Measurements from ENCODE around the gene PPP1R14D. TPM values are rescaled to one million over a fixed set of nuclear protein-coding genes. Genes with fewer than 3 reads are reported as not detected.

The PPP1R14D gene
- total RNA-seq, 4 donors from 2014 or later = not detected

DNA sequence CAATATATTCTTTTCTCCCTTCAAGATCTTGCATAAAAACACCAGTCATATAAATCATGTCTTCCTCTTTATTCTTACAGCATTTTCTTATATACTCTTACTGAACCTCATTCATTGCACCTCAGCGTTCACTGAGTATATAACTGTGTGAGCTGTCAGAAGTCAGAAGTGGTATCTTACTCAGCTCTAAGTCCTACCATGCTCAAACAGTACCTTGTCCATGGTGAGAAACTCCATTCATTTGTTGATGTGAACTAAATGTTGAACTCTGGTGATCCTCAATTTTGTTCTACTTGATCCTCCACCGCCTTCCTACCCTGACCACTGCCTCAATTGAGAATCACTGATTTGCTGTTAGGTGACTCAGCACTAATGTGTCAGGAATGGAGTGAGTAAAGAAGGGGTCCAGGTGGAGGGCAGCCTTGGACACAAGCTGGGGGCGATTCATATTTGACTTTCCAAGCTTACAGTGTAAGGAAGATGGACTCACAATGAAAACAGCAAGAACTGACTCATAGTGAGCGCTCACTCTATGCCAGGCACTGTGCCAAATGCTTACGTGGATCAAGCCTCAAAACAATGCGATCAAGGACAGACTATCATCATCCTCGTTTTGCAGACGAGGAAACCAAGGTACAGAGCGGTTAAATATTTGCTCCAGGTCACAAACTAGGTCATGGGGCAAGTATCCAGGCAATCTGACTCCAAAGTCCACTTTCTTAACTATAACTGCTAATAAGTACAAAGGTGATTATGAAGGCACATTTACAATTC is 35.1 kb downstream of the PPP1R14D start:
- no peaks in the 10 kb centered on the region for H3K27me3 ChIP-seq
- no peak overlapping the region for H3K4me3 ChIP-seq (replicated peaks in 1 of 3)
- peak in 1 of 2 donors; percentile 16 for DNase-seq
- WGBS, 2 donors = 83 to 89% methylated on average over 9 of the region's 9 CpGs
- intact Hi-C loops (cut with DNase I) = no loop called here
- no peak overlapping the region for H3K27ac ChIP-seq
- no peaks in the 10 kb centered on the region for H3K36me3 ChIP-seq
- H3K9me3 ChIP-seq = no peaks in the 10 kb centered on the region
- peaks cover 4 to 14% of the 10 kb centered on the region in 2 donors for H3K4me1 ChIP-seq
- TF ChIP-seq, protein P1, sequence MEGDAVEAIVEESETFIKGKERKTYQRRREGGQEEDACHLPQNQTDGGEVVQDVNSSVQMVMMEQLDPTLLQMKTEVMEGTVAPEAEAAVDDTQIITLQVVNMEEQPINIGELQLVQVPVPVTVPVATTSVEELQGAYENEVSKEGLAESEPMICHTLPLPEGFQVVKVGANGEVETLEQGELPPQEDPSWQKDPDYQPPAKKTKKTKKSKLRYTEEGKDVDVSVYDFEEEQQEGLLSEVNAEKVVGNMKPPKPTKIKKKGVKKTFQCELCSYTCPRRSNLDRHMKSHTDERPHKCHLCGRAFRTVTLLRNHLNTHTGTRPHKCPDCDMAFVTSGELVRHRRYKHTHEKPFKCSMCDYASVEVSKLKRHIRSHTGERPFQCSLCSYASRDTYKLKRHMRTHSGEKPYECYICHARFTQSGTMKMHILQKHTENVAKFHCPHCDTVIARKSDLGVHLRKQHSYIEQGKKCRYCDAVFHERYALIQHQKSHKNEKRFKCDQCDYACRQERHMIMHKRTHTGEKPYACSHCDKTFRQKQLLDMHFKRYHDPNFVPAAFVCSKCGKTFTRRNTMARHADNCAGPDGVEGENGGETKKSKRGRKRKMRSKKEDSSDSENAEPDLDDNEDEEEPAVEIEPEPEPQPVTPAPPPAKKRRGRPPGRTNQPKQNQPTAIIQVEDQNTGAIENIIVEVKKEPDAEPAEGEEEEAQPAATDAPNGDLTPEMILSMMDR (IDR thresholded peaks at IDR 0.05) = no peak
- no peak for TF ChIP-seq POLR2A (IDR thresholded peaks at IDR 0.05)

DNA sequence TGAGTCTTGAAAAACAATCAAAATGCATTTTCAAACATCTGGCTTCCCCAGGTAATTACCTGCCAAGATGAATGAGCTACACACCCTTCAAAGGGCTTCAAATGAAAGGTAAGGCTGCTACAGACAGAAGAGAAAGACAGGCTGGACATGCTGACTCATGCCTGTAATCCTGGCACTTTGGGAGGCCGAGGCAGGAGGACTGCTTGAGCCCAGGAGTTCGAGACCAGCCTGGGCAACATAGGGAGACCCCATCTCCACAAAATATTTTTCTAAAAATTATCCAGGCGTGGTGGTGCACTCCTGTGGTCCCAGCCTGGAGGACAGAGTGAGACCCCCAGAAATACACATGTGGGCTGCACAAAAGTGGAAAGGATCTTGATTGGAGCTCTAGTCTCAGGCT is 36.1 kb downstream of the PPP1R14D start:
- no peaks in the 10 kb centered on the region for H3K36me3 ChIP-seq
- WGBS, 2 donors = 96 to 100% methylated on average over 3 of the region's 3 CpGs
- no peaks in the 10 kb centered on the region for H3K9me3 ChIP-seq
- TF ChIP-seq, protein P1 (IDR thresholded peaks at IDR 0.05) = no peak
- TF ChIP-seq POLR2A (IDR thresholded peaks at IDR 0.05) = no peak
- H3K4me3 ChIP-seq (replicated peaks in 1 of 3) = no peak overlapping the region
- H3K4me1 ChIP-seq = peaks cover 5 to 23% of the 10 kb centered on the region in 2 donors
- DNase-seq = no peak
- H3K27ac ChIP-seq = no peak overlapping the region
- H3K27me3 ChIP-seq = no peaks in the 10 kb centered on the region
- intact Hi-C loops (cut with DNase I) = no loop called here

DNA sequence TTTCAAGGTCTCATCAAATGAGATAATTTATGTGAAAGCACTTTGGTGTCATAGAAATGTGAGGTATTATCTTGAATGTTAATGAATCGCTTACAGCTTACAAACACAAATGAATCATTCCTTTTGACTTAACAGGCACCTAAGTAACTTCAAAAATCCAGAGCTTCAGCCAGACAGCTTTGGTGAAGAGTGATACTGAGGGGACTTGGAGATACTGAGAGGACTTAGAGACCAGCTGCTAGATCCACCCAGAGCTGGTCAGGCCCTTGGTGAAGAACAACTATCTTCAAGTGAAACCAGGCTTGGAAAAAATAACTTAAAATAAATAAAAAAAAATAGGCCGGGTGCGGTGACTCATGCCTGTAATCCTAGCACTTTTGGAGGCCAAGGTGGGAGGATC is 37.8 kb downstream of the PPP1R14D start:
- Histone ChIP-seq H3K4me1 (peaks cover 19 to 37% of the 10 kb centered on the region in 2 donors), H3K36me3 (no peaks in the 10 kb centered on the region), H3K9me3 (no peaks in the 10 kb centered on the region), H3K4me3 (replicated peaks in 1 of 3) (no peak overlapping the region), H3K27me3 (no peaks in the 10 kb centered on the region), H3K27ac (no peak overlapping the region)
- intact Hi-C loops (cut with DNase I) = no loop called here
- TF ChIP-seq POLR2A (IDR thresholded peaks at IDR 0.05) = no peak
- TF ChIP-seq, protein P1 (IDR thresholded peaks at IDR 0.05) = no peak
- no peak for DNase-seq
- WGBS, 2 donors = 80 to 91% methylated on average over 3 of the region's 3 CpGs

DNA sequence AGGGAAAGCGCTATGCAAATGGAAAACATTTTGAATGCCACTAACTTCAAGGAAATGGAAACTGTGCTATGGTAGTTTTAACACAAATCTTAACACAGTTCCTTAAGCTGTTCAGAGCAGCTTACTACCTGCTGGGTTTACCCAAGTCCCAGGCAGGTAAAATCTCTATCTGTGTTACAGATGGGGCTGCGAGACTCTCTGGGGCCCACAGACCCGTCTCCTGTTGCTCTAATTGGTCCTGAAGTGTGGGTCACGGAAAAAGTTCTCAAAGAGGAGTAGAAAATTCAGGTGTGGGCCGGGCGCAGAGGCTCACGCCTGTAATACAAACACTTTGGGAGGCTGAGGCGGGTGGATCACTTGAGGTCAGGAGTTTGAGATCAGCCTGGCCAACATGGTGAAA is 38.5 kb downstream of the PPP1R14D start:
- Histone ChIP-seq H3K9me3 (no peaks in the 10 kb centered on the region), H3K4me1 (peaks cover 25 to 41% of the 10 kb centered on the region in 2 donors), H3K36me3 (no peaks in the 10 kb centered on the region), H3K27me3 (no peaks in the 10 kb centered on the region), H3K4me3 (replicated peaks in 1 of 3) (no peak overlapping the region), H3K27ac (no peak overlapping the region)
- TF ChIP-seq POLR2A (IDR thresholded peaks at IDR 0.05) = no peak
- TF ChIP-seq, protein P1 (IDR thresholded peaks at IDR 0.05) = no peak
- peak in 1 of 2 donors; percentile 23 for DNase-seq
- WGBS, 2 donors = 94 to 96% methylated on average over 8 of the region's 8 CpGs
- intact Hi-C loops (cut with DNase I) = no loop called here

DNA sequence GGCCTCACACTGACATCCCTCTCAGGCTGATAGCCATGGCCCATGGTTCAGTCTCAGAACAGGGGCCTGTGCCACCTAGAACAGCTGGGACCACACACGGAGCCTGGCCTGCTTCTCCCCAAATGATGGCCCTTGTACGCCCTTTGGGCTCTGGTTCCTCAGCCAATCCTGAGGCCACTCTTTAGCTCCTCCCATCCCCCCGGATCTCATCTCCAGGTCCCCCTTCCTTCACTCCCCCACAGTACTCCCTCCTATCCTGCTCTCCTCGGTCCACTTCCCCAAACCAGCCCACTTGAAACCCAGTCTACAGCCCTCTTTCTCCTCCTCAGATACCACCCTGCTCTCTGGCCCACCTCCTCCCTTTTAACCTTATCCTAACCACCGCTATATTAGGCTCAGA is 39.4 kb downstream of the PPP1R14D start:
- Histone ChIP-seq H3K4me3 (replicated peaks in 1 of 3) (no peak overlapping the region), H3K27me3 (no peaks in the 10 kb centered on the region), H3K9me3 (no peaks in the 10 kb centered on the region), H3K36me3 (no peaks in the 10 kb centered on the region), H3K4me1 (peaks cover 25 to 41% of the 10 kb centered on the region in 2 donors), H3K27ac (no peak overlapping the region)
- TF ChIP-seq, protein P1 (IDR thresholded peaks at IDR 0.05) = no peak
- TF ChIP-seq POLR2A (IDR thresholded peaks at IDR 0.05) = no peak
- intact Hi-C loops (cut with DNase I) = no loop called here
- 60 to 65% methylated on average over 5 of the region's 5 CpGs for WGBS, 2 donors
- DNase-seq = no peak

All from thyroid gland (tissue), 4 donors.